GM18519 (cell line): Measurements from ENCODE around the gene TFB2M.
"Not testable (repeated sequence)": the region's sequence is repeated elsewhere in the genome, so short reads cannot be mapped to it uniquely, and the experiment has no call there.

Experiments
- ATAC-seq: cut with Tn5 transposase; IDR thresholded peaks from one replicate; pipeline ENCODE4 v1.9.1; 2021; ENCODE audit warnings: mild to moderate bottlenecking, moderate library complexity; ENCODE audit not compliant: unreplicated experiment, low FRiP score

Gene TFB2M

GRCh38 chr1:246566128-246566812 lies at the start of gene TFB2M, which contains the start of gene CNST:
TSS of gene TFB2M (minus strand) at chr1:246566261. CDS start at chr1:246566138, 123 bp downstream.
TSS of gene CNST (plus strand) at chr1:246566456. CDS start at chr1:246591563, 25,107 bp downstream.
- peak; percentile 95 for ATAC-seq

GRCh38 chr1:246613096-246613758 lies 47.2 kb upstream of the TFB2M start:
- ATAC-seq: no peak

- ATAC-seq: no peak
Observed at GRCh38 chr1:246609632-246610031, 43.6 kb upstream of the TFB2M start.

- peak; percentile 46 for ATAC-seq
Observed at GRCh38 chr1:246608616-246609376, 42.7 kb upstream of the TFB2M start.

GRCh38 chr1:246607462-246607861 lies 41.4 kb upstream of the TFB2M start:
- no peak for ATAC-seq

GRCh38 chr1:246605231-246605630 lies 39.2 kb upstream of the TFB2M start:
- ATAC-seq: not testable (repeated sequence)

GRCh38 chr1:246602194-246602593 lies 36.1 kb upstream of the TFB2M start:
- no peak for ATAC-seq

GRCh38 chr1:246600579-246600978 lies 34.5 kb upstream of the TFB2M start:
- no peak for ATAC-seq

GRCh38 chr1:246599315-246599714 lies 33.3 kb upstream of the TFB2M start:
- no peak for ATAC-seq

GRCh38 chr1:246597971-246598370 lies 31.9 kb upstream of the TFB2M start:
- ATAC-seq: no peak

GRCh38 chr1:246597340-246597739 lies 31.3 kb upstream of the TFB2M start:
- ATAC-seq: no peak

GRCh38 chr1:246595146-246595545 lies 29.1 kb upstream of the TFB2M start:
- ATAC-seq: no peak

GRCh38 chr1:246592695-246593094 lies 26.6 kb upstream of the TFB2M start:
- ATAC-seq: no peak

- no peak for ATAC-seq
Observed at GRCh38 chr1:246591958-246592357, 25.9 kb upstream of the TFB2M start.

GRCh38 chr1:246591504-246591903 lies 25.4 kb upstream of the TFB2M start:
- ATAC-seq: peak; percentile 83

- ATAC-seq: peak; percentile 24
Observed at GRCh38 chr1:246591047-246591446, 25.0 kb upstream of the TFB2M start.

GRCh38 chr1:246589919-246590318 lies 23.9 kb upstream of the TFB2M start:
- ATAC-seq: not testable (repeated sequence)

- ATAC-seq: no peak
Observed at GRCh38 chr1:246588159-246588721, 22.2 kb upstream of the TFB2M start.

GRCh38 chr1:246587606-246588005 lies 21.5 kb upstream of the TFB2M start:
- no peak for ATAC-seq

GRCh38 chr1:246587032-246587431 lies 21.0 kb upstream of the TFB2M start:
- no peak for ATAC-seq
